ENCODE results near the gene TECTB. TPM values are rescaled to one million over a fixed set of nuclear protein-coding genes. Genes with fewer than 3 reads are reported as not detected.

Gene TECTB
- polyA plus RNA-seq, 6 donors from 2014 or later: not detected

DNA sequence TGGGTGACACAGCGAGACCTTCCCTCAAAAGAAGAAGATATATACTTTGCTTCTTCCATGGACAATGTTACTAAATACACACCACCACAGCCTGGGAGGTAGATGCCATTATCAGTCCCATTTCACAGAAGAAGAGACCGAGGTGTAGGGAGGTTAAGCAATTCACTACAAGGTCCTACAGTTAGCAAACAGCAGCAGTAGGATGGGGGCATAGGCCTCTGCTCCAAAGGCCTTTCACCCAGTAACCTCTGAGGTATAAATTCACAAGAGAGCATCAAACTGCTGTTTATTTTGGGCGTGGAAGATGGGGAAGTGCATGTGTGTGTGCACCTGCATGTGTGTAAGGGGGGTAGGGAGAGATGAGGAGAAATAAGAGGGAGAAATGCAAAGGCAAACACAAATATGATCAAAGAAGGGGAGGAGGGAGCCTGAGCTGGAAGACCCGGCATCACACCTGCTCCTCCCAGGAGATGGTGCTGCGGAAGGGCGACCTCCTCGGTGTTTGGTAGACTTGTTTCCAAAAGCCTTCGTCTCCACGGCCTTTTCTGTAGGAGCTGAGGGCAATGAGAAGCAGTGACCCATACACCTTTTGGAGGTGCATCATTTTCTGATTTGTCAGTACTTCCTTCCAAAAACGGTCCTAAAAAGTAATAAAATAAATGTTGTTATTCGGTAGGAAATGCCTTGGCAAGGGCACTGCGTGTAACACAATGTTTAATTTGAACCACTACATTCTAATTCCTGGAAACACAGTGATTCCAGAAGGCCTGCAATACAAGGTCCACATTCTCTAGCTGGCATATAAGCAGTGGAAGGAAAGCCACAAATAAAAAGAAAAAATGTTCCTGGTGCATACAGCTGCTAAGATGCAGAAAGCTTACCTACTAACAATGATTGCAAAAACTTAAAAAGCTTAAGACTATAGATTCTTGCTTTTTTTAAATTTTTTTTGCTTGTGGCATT lies 64.8 kb downstream of the TECTB start:
- Mint-ChIP-seq H3K4me3 (no peak overlapping the region), H3K36me3 (no peaks in the 10 kb centered on the region), H3K9me3 (peaks cover 0 to 4% (median 0%) of the 10 kb centered on the region in 7 donors), H3K4me1 (no peaks in the 10 kb centered on the region), H3K27ac (no peak overlapping the region), H3K27me3 (peaks cover 0 to 7% (median 6%) of the 10 kb centered on the region in 3 donors)
- ATAC-seq (ENCODE audit: low read depth in 2 of 2) (no peak), DNase-seq (no peak)

DNA sequence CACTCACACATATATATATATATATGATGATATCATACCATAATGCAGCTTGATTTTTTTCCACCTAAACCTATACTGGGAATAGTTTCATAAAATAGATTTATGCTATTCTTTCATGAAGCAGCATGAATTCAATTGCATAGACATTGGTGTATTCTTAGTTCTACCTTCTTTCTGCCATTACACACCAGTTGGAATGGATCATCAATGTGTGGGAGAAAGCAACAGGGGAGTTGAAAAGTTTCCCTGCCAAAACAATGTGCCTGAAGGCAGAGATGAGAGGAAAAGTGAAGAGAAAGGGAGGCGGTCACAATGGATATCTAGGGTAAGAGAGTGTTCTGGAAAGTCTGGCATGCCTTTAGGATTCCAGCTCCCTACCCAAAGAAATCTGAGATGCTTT lies 65.6 kb downstream of the TECTB start:
- Mint-ChIP-seq H3K4me3 (no peak overlapping the region), H3K27me3 (peaks cover 0 to 7% (median 6%) of the 10 kb centered on the region in 3 donors), H3K9me3 (peaks cover 0 to 4% (median 0%) of the 10 kb centered on the region in 7 donors), H3K27ac (no peak overlapping the region), H3K36me3 (no peaks in the 10 kb centered on the region), H3K4me1 (no peaks in the 10 kb centered on the region)
- ATAC-seq (ENCODE audit: low read depth in 2 of 2): no peak
- no peak for DNase-seq

DNA sequence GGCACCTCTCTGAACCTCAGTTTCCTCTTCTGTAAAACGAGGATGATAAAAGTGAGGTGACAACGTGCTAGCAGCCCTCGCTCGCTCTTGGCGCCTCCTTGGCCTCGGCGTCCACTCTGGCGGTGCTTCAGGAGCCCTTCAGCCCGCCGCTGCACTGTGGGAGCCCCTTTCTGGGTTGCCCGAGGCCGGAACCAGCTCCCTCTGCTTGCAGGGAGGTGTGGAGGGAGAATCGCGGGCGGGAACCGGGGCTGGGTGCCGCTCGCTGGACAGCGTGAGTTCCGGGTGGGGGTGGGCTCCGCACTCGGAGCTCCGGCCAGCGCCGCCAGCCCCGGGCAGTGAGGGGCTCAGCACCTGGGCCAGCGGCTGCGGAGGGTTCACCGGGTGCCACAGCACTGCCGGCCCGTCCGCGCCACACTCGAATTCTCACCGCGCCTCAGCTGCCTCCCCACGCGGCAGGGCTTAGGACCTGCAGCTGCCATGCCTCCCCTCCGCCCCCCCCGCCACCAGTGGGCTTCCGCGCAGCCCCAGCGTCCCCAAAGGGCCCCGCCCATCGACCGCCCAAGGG lies 66.4 kb downstream of the TECTB start:
- peaks cover 0 to 7% (median 6%) of the 10 kb centered on the region in 3 donors for H3K27me3 Mint-ChIP-seq
- DNase-seq (no peak), ATAC-seq (ENCODE audit: low read depth in 2 of 2) (no peak)
- no peak overlapping the region for H3K27ac Mint-ChIP-seq
- no peaks in the 10 kb centered on the region for H3K4me1 Mint-ChIP-seq
- H3K36me3 Mint-ChIP-seq: no peaks in the 10 kb centered on the region
- no peak overlapping the region for H3K4me3 Mint-ChIP-seq
- H3K9me3 Mint-ChIP-seq: peaks cover 0 to 4% (median 0%) of the 10 kb centered on the region in 7 donors

DNA sequence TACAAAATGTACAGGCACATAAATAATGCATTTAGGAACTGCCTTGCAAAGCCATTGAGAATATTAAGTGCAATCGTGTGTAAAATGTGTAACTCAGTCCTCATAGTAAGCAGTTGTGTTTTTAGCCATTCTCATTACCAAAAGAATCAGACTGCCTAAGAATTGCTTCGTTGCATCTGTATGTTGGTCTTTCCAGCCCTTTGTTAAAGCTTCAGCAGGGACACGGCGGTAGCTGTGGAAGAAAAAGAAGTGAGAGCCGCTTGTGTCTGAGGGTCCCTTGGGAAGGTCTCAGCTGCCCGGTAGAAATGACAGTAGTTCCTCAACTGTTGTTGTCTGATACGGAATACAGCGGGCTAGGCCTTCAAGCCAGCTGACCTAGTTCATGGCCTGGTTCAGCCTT lies 67.9 kb downstream of the TECTB start:
- peaks cover 0 to 4% (median 0%) of the 10 kb centered on the region in 7 donors for H3K9me3 Mint-ChIP-seq
- DNase-seq (no peak), ATAC-seq (ENCODE audit: low read depth in 2 of 2) (no peak)
- no peaks in the 10 kb centered on the region for H3K4me1 Mint-ChIP-seq
- no peaks in the 10 kb centered on the region for H3K36me3 Mint-ChIP-seq
- H3K27me3 Mint-ChIP-seq: peaks cover 0 to 7% (median 3%) of the 10 kb centered on the region in 3 donors
- H3K4me3 Mint-ChIP-seq: no peak overlapping the region
- peak overlapping the region in 1 of 6 donors; percentile 18 for H3K27ac Mint-ChIP-seq

DNA sequence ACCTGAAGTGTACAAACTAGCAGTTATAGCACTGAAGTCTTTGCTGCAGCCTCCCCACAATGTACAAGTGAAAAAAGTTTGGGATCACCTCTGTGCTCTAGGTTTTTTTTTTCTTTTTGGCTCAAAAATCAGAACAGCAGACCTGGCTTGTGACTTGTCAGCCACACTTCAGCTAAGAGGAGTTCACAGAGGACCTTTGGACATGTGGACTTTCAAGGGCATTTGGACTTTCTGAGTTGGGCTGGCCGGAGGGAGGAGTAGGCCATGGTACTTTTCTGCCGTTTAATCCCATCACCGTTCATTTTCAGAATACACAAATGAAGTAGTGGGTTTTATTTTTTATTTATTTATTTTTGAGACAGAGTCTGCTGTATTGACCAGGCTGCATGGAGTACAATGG lies 68.8 kb downstream of the TECTB start:
- Mint-ChIP-seq H3K36me3 (no peaks in the 10 kb centered on the region), H3K27me3 (peaks cover 0 to 5% (median 0%) of the 10 kb centered on the region in 3 donors), H3K4me1 (no peaks in the 10 kb centered on the region), H3K4me3 (no peak overlapping the region), H3K9me3 (peaks cover 0 to 3% (median 0%) of the 10 kb centered on the region in 7 donors), H3K27ac (no peak overlapping the region)
- no peak for DNase-seq
- ATAC-seq (ENCODE audit: low read depth in 2 of 2): no peak

DNA sequence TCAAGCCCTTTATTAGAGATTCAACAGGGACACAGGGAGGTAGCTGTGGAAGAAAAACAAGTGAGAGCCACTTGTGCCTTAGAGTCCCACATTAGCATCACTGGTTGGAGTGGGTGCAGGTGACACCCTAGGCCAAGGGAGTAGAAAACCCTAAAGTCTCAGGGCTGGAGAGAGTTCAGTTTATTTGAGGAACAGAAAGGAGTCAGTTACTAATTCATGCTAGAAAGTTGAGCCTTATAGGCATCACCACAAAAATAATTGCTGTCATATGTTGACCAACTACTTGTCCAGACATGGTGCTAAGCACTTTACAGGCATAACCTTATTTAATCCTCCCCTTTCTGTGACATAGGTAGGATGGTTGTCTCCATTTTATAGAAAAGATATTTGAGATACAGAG lies 69.8 kb downstream of the TECTB start:
- Mint-ChIP-seq H3K4me1 (no peaks in the 10 kb centered on the region), H3K27me3 (no peaks in the 10 kb centered on the region), H3K9me3 (no peaks in the 10 kb centered on the region), H3K36me3 (no peaks in the 10 kb centered on the region), H3K27ac (peak overlapping the region in 1 of 6 donors; percentile 18), H3K4me3 (no peak overlapping the region)
- DNase-seq (no peak), ATAC-seq (ENCODE audit: low read depth in 2 of 2) (no peak)

Other genes starting within 250 kb of the TECTB start
- gene GPAM, start 99.6 kb upstream of the TECTB start, polyA plus RNA-seq (ENCODE audit: low read depth in 6 of 6): 1 to 10 TPM in 5 of 6 donors, not detected in 1; 1.3 to 4.3 (median 2.9) TPM
- gene ACSL5, start 90.7 kb downstream of the TECTB start, polyA plus RNA-seq (ENCODE audit: low read depth in 6 of 6): 10 to 100 TPM; 38.9 to 89.1 (median 60.2) TPM
- 10 to 100 TPM; 18.4 to 44.6 (median 33.3) TPM for gene ZDHHC6, start 163.5 kb downstream of the TECTB start, polyA plus RNA-seq (ENCODE audit: low read depth in 6 of 6)
- gene VTI1A, start 163.8 kb downstream of the TECTB start, polyA plus RNA-seq (ENCODE audit: low read depth in 6 of 6): 10 to 100 TPM; 24.9 to 42.9 (median 40.3) TPM